CD4-positive, alpha-beta T cell treated with Interferon gamma for 1 hour (primary cell): ENCODE data around the gene INSYN1.
"Not testable (repeated sequence)": the region's sequence is repeated elsewhere in the genome, so short reads cannot be mapped to it uniquely, and the experiment has no call there.

Source experiments
- DNase-seq: peaks from one replicate; pipeline ENCODE4 v3.0.0-alpha.2; 2020

INSYN1 gene

DNA sequence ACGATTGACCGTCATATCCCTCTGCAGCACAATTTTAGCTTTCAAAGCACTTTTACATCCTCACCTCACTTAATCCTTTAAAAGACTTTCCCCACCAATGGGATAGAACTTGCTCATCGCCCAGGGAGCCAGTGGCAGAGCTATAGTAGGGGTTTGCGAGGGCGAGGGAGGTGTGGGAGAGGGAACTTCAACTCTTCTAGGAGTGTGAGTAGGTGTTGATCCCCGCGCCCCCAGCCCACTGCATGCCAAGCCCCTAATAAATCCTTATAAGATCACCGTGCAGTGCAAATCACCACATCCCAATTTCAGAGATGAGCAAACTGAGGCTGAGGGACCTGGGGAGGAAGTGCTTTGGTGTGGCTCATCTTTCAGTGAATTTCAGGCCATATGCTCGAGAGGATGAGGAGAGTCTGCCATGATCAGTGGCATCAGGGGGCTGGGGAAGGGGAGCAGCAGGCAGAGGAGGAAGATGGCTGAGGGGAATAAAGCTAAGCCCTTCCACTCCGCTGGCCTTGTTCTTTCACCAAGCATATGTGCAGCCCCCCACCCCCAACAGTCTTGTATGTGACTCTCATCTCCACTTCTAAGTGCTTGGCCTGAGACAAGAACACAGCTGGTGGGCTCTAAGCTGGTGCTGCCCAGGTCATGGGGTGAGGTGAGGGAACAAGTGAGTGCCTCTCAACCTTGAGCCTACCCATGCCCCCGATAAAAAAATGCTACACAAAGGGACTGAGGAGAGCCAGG, 5.1 kb downstream of the INSYN1 start:
- DNase-seq, result no peak

DNA sequence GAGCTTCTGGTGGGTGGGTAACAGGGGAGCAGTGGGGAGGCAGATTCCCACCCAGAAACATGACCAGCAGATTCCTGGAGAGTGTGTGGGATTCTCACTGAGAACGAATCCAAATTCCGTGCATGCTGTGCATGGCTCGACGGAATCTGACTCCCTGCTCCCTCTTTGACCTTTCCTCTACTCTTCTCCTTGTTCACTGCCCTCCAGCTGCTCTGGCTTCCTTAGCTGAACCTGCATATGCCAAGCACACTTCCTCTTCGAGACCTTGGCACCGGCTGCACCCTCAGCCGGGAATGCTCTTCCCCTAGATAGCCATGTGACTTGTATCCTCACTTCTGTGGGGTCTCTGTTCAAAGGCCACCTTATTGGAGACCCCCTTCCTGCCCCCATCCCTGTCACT, 6.3 kb downstream of the INSYN1 start:
- no peak for DNase-seq

DNA sequence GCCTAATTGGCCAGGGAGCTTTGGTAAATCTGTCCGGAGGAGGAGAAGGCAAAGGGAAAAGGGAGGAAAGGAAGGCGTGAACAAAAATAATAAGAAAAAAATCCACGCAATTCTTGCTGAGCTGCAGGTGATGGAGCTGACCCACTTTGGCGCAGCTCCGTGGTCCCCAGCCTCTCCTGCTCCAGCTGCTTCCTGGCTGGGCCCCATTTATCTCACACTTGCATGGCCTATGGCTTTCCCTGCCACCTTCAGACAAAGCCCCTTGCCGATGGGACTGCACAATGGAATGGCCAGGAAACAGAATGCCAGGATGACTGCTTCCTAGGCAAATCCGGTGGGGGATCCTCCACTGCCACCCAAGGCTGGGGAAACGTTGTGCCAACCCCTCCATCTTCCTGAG, 6.9 kb downstream of the INSYN1 start:
- no peak for DNase-seq

DNA sequence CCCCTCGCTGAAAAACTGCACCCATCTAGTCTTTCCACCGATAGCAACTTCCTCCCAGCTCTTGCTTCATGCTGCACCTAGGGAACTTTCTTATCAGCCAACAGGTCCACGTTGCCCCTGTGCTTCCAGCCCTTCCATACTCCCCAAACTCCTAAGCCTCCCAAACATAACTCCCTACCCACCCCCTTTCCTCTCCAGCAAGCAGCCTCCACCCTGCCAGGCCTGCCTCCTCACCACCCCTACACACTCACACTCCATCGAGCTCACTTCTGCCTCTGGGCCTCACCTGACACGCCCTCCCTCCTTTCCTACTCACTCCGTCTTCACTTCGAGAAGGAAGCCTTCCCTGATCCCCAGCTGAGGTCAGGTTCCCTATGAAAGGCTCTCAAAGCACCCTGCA, 8.1 kb downstream of the INSYN1 start:
- DNase-seq, result no peak

DNA sequence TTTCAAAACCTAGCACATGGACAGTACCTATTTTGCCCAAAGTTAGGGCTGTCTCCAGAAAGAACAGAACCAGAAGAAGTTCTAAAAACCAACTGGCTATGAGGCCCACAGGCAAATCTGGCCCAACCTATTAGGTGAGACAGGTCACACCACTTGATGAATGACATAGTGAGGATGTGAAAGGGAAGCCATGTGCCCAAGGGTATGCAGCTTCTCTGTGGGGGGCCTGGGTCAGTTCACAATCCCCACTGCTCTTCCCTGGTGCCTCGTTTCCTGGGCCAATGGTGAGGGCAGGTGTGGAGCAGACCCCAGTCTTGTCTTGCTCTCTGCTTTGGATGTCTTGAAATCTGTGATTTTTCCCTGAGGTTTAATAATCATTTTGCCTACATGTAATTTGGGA, 8.9 kb downstream of the INSYN1 start:
- no peak for DNase-seq

DNA sequence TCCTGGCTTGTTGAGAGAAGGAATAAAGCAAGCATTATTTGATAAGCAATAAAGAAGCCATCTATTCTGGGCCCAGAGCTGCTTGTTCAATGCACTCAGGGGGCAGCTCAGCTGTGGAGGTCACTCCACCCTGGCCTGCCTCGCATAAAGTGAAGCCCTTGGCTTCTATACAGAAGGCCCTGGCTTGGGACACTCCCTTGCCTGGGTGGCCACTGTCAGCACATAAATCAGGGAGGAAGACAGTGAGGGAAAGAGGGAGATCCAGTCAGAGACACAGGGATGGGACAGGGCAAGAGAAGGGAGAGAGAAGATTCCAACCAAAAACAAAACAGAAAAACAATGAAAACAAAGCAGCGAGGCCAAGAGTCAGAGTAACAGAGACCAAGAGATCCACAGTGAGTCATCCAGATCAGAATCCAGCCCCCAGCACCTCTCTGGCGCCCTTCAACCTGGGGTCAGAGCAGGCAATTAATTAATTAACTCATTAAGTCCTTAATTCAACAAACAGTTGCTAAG, 11.8 kb downstream of the INSYN1 start:
- no peak for DNase-seq

DNA sequence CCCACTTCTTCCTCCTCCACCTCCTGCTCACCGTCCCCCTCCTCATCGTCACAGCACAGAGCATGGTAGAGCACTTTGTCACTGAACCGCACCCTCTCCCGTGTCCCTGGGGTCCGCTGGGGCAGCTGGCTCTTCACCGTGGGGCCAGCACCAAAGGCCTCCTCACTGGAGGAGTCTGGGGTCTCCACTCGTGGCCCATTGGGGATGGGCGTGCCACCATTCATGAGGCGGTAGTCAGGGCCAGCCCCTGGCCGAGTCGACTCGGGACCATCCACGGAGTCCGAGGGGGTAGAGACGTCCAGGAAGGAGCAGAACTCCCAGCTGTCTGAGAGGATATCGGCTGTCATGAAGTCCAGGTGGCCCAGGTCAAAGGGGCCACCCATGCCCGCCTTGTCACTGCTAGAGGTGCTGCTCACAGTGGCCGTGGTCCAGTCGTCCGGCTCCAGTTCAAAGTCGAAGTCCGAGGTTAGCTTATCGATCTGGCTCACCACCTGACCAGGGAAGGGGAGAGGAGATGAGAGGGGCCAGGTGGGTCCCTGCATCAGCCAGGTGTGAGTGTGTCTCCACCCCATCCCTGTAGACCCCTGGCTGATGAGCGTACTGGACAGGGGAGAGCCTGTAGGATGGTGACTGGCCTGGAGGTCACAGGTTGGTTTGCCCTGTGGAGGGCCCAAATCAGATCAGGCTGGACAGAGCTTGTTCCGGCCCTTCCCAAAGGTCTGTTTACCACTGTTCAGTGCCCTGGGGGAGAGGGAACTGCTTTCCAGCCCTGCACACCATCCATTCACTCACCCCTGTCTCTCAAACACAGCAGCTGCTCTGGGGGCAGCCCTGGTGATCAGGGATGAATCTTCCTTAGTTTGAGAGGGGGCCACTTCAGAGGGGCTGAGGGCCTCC, 12.8 kb downstream of the INSYN1 start:
- DNase-seq, result no peak

DNA sequence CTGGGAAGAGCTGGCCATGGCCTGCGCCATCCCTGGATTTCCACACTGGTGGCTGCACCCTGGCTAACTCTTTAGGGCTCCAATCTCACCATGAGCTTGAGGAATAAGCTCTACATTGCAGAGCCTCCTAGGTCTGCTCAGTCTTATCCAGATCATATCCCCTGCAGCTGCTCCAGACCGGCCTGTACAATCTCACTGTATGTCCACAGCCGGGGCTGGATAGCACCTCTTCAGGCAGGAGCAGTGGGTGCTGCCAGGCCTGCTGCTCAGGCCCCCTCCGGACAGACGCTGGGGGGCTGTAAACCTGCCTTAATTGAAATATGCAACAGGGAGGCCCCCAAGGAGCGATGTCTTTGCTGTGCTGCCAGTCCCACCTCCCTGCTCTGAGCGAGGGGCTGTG, 15.6 kb downstream of the INSYN1 start:
- DNase-seq, result no peak

DNA sequence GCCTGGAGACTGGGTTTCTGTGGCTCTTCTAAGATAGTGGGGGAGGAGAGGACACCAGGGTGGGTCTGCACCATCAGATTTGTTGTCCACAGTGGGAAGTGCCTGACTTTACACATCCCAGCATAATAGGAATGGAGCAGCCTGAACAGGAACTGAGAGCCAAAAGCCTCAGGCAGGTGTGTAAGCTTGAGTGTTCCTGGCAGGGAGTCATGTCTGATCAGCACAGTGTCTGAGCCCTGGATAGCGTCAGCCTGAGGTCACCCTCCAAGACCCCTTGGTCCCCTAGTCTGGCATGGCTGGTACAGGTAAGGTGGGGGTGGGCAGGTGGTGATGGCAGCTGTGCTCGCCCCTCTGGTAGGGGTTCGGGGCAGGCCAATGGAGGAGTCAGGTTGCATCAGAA, 20.2 kb downstream of the INSYN1 start:
- no peak for DNase-seq

DNA sequence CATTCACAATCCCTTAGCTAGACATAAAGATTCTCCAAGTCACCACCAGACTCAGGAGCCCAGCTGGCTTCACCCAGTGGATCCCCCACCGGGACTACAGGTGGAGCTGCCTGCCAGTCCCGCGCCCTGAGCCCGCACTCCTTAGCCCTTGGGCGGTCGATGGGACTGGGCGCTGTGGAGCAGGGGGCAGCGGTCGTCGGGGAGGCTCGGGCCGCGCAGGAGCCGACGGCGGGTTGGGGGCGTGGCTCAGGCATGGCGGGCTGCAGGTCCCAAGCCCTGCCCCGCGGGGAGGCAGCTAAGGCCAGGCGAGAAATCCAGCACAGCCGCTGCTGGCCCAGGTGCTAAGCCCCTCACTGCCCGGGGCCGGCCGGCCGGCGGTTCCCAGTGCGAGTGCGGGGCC, 21.1 kb downstream of the INSYN1 start:
- DNase-seq, result not testable (repeated sequence)

DNA sequence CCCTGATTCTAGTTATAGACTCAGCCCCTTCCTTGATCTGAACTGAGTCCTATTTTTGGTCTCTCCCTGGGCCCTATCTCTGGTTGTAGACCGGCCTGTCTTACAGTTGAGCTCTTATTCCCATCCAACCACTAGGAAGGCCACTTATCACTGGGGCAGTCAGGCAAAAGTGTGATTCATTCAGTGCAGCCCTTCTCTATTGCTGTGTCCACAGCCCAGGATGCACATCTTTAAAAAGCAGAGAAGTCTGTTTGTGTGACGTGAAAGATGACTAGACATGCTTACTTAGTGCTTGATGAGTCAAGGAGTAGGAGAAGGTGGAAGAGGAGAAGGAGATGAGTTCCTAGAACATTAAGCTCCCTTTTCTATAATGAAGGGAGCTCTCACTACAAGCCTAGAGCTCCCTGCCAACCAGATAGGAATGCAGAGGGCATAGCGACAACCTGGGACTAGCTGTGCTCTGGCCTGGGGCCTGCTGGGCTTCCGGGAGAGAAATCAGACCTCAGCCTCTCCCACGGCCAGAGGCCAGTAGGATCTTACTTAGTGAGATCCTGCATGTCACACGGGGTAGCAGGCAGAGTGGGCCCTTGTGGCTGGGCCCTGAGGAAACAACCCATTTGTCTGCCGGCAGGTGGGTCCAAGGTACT, 25.7 kb downstream of the INSYN1 start:
- no peak for DNase-seq

DNA sequence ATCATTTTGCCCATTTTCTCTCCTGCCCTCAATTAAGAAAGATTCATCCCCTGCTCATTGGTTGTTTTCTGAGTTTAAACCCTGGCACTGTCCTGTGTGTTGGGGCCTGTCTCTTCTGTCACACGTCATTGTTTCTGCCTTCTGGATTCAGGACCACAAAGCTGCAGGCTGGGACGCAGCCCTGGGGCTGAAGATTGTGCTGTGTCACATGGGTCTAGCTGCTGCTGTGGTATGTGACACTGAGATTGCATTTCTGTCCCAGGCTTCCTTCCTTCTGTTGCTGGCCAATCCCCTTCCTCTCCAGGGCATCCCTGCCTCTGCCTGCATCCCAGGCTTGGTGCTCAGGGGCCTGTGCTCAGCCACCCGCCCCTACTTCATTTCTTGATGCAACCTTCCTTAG, 28.9 kb downstream of the INSYN1 start:
- no peak for DNase-seq

DNA sequence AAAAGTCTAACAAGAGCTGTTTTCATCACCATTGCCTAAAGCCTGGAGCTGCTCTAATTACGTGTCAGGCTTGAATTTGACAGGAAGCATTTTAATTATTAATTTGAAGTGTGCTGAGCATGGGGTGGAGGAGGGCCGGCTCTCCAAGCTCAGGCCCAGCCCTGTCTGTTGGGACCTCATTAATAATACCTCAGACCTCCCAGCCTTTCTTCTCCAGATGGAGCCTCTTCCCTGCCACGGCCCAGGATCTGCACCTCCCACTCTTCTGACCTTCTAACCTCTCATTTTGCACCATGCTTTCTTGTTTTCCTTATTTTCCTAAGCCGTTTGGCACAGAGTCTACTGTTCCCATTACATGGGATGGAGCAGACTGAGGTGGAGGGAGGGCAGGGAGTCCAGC, 30.0 kb downstream of the INSYN1 start:
- no peak for DNase-seq

DNA sequence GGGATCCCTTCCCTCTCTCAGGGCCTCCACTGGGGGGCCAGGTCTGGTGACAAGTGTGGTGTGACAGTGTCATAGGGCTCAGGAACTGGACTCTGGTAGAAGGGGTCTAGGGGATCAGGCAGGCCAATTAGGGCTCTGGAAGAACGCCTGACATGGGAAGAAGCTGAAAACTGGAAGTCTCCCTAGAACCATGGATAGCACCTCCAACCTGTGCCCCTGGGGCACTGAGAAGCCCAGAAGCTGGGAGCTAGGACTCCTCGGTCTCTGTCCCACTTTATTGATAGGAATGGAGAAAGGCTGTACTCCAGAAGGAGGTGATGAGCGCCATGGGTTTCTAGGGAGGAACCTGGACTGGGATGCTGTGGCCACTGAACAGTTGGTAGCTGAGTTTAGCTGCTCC, 30.7 kb downstream of the INSYN1 start:
- no peak for DNase-seq

DNA sequence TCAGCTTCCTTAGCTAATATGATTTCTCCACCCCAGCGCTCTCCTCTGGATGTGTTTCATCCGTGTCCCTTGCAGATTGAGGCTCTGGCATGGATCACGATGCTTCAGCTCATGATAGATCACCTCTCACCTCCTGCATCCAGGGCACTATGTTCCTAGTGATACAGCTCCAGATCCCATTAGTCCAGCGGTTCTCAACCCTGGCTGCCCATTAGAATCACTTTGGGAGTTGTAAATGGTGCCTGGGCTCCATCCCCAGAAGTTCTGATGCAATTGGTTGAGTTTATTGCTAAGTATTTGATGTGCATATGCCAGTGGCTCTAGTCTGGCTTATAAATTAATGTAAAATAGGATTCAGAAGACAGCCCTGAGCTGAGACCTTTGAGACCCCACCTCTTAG, 34.5 kb downstream of the INSYN1 start:
- no peak for DNase-seq

DNA sequence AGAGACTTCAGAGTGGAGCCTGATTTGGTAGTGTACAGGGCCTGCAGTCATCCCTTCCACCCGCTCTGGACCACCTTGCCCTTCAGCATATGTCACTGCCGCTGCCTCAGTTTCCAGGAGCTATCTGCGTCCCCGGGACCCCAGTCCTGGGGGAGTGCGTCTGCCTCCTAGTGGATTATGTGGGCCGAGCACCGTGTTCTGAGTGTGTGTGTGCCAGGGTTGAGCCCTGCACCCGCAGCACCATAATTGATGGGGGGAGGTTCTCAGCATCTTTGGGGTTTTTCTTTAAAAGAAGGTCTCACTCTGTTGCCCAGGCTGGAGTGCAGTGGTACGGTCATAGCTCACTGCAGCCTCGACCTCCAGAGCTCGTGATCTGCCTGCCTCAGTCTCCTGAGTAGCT, 35.3 kb downstream of the INSYN1 start:
- no peak for DNase-seq

DNA sequence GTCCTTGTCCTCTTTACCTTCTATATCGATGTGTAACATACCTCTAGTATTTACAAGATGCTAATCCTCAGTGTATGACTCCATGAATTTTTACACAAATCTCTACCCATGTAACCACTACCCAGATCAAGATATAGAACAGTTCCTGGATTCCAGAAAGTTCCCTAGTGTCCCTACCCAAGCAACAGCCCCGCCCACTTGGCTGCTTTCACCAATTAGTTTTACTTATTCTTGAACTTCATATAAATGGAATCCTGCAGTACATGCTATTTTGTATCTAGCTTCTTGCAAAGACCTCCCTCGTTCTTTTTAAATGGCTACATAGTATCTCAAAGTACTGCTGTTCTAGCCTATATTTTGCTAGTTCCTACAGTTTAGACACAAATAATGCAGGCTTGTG, 35.9 kb downstream of the INSYN1 start:
- no peak for DNase-seq

DNA sequence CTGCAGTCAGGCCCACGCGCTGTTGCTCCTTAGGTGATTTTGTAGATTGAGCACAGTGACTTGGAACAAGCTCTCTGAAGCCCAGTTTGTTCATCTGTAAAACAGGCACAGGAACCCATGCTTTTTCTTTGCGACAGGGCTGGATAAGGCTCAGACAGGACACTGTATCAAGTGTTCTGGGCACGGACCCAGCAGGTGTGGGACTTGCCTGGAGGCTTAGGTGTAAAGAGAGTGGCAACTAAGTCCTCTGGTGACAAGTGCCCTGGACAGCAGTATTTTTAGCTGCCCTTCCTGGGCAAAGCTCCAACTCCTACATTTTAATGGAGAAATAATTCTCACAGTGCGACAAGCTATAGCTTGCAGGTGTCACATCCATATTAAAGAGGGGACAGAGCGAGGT, 36.7 kb downstream of the INSYN1 start:
- no peak for DNase-seq

DNA sequence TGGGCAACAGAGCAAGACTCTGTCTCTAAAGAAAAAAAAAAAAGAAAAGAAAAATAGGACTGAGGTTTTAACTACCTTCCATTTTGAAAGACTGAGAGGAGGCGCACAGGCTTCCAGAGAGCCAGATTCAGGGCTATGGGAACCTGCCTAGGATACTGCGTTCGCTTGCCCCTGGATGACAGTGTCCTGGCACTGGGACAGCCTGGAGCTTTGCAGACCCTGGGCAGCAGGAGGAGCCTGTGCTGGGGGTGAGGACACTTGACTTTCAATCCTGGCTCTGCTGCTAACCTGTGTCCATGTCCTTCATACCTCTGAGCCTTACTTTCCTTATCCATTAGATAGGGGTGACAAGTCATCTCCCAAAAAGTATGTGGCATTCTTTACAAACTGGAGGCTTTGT, 37.7 kb downstream of the INSYN1 start:
- DNase-seq, result no peak

DNA sequence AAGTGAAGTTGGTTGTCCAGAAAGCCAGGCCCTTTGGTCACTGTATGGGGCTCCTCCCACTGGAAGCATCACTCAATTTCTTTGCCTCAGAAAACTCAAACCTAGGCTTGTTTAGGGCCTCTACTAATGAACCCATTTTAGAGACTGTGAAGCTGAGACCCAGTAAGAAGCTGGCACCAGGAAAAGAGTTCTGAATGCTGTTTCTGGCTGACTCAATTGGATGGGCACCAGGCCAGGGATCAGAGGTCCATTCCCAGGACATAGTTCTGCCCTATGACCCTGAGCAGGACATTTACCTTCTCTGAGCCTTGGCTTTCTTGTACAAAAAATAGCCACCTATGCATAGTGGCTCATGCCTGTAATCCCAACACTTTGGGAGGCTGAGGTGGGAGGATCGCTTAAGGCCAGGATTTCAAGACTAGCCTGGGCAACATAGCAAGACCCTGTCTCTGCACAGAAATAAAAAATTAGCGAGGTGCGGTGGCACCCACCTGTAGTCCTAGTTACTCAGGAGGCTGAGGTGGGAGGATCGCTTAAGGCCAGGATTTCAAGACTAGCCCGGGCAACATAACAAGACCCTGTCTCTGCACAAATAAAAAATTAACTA, 38.4 kb downstream of the INSYN1 start:
- DNase-seq, result no peak

DNA sequence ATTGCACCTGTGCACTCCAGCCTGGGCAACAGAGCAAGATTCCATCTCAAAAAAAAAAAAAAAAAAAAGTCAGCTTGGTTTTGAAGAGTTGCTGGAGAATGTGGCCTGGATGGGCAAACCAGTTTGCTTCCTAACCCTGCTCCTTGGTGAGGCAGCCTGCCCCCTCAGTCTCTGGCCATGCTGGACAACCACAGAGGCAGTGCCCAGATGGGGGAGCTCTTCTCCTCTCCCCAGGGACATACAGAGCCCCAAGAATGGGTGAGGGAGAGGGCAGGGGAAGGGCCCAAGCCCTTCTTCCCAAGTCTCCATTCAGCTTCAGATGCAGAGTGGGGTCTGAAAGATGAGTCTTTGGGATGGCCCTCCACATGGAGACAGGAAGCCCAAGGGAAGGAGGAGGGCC, 41.0 kb downstream of the INSYN1 start:
- no peak for DNase-seq

DNA sequence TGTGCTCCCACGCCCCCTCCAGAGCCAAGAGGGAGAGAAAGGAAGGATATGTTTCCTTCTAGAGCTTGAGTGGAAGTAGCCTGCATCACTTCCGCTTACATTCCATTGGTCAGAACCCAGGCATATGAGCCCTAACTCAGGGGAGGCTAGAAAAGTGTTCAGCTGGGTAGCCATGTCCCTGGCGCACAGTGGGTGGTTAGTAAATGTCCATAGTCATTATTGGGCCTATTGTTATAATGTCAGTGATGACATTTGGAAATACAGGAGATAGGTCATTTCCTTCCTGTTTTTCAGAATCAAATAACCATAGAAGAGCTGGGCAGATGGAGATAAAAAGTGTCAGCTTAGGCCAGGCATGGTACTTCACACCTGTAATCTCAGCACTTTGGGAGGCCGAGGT, 41.6 kb downstream of the INSYN1 start:
- DNase-seq, result no peak

DNA sequence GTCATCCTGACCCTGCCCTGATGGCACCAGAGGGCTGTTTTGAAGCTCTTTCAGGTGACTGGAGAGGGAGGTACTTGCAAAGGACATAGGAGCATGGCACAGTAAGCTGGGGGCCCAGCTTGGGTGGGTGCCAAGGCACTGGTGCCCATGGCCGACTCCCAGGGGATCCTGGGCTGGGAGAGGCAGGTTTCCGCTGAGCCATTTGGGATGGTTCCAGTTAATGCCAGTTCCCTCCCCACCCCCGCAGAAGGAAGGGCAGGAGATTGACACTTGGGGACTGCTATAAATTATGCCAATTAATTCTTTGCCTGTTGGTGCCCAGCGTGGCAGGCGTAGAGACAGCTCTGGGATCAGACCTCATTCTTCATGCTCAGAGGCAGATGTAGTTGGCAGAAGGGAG, 42.8 kb downstream of the INSYN1 start:
- DNase-seq, result no peak
